HepG2 (cell line): ENCODE measurements around the gene NECAB2. TPM values are rescaled to one million over a fixed set of nuclear protein-coding genes. Genes with fewer than 3 reads are reported as not detected.

Experiments
- GATAD2A ChIP-seq: IDR thresholded peaks from 2 replicates; pipeline ENCODE4 v1.6.1; 2016
- TBX3 ChIP-seq: fragments of 450-650 bp; IDR thresholded peaks from 2 replicates; pipeline ENCODE4 v1.6.1; 2017; ENCODE audit warnings: antibody characterized with exemption, mild to moderate bottlenecking, inconsistent platforms, borderline replicate concordance
- ZBTB1 ChIP-seq: sonication (generic); formaldehyde crosslinking; IDR thresholded peaks from 2 replicates; pipeline ENCODE4 v1.4.0; 2020; ENCODE audit warnings: missing genetic modification reagents, borderline replicate concordance
- ZFP62 ChIP-seq: sonication (generic); formaldehyde crosslinking; IDR thresholded peaks from 2 replicates; pipeline ENCODE4 v1.4.0; 2020; ENCODE audit warnings: missing genetic modification reagents
- ZNF253 ChIP-seq: sonication (generic); formaldehyde crosslinking; IDR thresholded peaks from 2 replicates; pipeline ENCODE4 v1.8.0; 2022; ENCODE audit warnings: mild to moderate bottlenecking, missing genetic modification reagents, borderline replicate concordance
- ZNF326 ChIP-seq: sonication (generic); formaldehyde crosslinking; IDR thresholded peaks from 2 replicates; pipeline ENCODE4 v1.4.0; 2020; ENCODE audit warnings: missing genetic modification reagents, borderline replicate concordance
- ZNF337 ChIP-seq: sonication (generic); formaldehyde crosslinking; IDR thresholded peaks from 2 replicates; pipeline ENCODE4 v1.5.1; 2020; ENCODE audit warnings: missing genetic modification reagents, low read depth, mild to moderate bottlenecking, borderline replicate concordance
- ZNF33A ChIP-seq: sonication (generic); formaldehyde crosslinking; IDR thresholded peaks from 2 replicates; pipeline ENCODE4 v1.5.1; 2020; ENCODE audit warnings: missing genetic modification reagents, mild to moderate bottlenecking, moderate library complexity, borderline replicate concordance
- ZNF775 ChIP-seq: sonication (generic); formaldehyde crosslinking; IDR thresholded peaks from 2 replicates; pipeline ENCODE4 v1.4.0; 2020; ENCODE audit warnings: missing genetic modification reagents, mild to moderate bottlenecking, moderate library complexity, borderline replicate concordance
- polyA plus RNA-seq, 8 experiments: library from polyadenylated mRNA; depleted of rRNA in 3 of 8; stranded (reverse) in 7 of 8; unstranded in 1 of 8; fragments of >200 nt; fragmentation: Illumina TruSeq in 4 of 8; extraction: Trizol in 4 of 8; gene quantifications; 2 replicates each; pipeline versions ENCODE4 v1.2.1 to v1.2.3, GENCODE V29; 2011 to 2016; ENCODE audit warnings: low read depth in 4 of 8, missing spikeins in 1 of 8, mixed read lengths in 1 of 8; ENCODE audit not compliant: insufficient read depth in 1 of 8
- total RNA-seq, 5 experiments: library from RNA; depleted of rRNA; stranded (reverse); fragments of >200 nt; fragmentation: Illumina TruSeq; extraction: Trizol; gene quantifications; 2 replicates each; pipeline ENCODE4 v1.2.3, GENCODE V29; 2016; ENCODE audit warnings: low read depth in 1 of 5
- TF ChIP-seq, protein P1 (sequence below): sonication (generic); formaldehyde crosslinking; IDR thresholded peaks from 2 replicates; pipeline ENCODE4 v1.4.0; 2020; ENCODE audit warnings: missing genetic modification reagents
- TF ChIP-seq, protein P2 (sequence below): sonication (generic); formaldehyde crosslinking; IDR thresholded peaks from 2 replicates; pipeline ENCODE4 v1.5.1; 2020; ENCODE audit warnings: missing genetic modification reagents, mild to moderate bottlenecking, borderline replicate concordance
- TF ChIP-seq, protein P3 (sequence below): IDR thresholded peaks from 2 replicates; pipeline ENCODE4 v1.6.1; 2016; ENCODE audit warnings: low read depth, control low read depth
- TF ChIP-seq, protein P4 (sequence below): IDR thresholded peaks from 2 replicates; pipeline ENCODE4 v1.6.1; 2018; ENCODE audit warnings: missing genetic modification reagents
- TF ChIP-seq, protein P5 (sequence below): sonication (generic); formaldehyde crosslinking; IDR thresholded peaks from 2 replicates; pipeline ENCODE4 v1.4.0; 2020; ENCODE audit warnings: mild to moderate bottlenecking, missing genetic modification reagents

Gene NECAB2
- total and polyA plus RNA-seq, 2 of the 13 experiments (the other 11 are each of a cell fraction or from before 2014, with no cell fraction given), result 0.21 to 0.49 TPM

DNA sequence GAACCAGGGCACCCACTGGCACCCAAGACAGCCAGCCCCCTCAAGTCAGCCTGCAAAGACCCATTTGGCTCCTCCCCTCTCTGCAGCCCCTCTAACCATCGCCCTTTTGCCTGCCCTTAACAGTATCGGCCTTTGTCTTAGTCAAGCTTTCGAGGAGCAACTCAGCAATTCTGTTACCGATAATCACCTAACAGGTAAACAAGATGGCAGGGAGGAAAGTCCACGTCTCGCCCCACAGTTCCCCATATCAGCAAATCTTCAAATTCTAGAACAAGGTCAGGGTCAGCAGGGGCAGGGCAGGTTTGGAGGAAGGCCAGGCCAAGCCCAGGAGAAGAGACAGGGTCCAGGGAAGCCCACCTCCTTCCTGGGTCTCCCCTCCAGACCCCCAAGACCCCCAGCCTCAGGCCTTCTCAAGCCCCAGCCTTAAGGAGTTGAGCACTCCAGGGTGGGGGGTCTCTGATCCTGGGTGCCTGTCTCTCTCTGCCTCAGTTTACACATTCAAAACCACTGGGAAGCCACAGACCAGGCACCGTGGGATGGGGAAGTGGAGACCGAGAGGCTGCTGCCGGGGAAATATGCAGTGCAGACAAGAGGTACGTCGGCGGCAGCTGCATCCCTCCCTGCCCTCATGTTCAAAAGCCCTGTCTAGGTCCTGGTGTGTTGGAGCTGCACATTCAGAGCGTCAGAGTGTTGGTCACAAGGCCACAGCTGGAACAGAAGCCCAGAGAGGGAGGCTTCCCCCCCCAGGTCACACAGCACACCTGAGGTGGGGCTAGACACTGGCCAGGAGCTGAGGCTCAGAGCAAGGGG, 18.9 kb upstream of the NECAB2 start (continued):
- TF ChIP-seq, protein P1, sequence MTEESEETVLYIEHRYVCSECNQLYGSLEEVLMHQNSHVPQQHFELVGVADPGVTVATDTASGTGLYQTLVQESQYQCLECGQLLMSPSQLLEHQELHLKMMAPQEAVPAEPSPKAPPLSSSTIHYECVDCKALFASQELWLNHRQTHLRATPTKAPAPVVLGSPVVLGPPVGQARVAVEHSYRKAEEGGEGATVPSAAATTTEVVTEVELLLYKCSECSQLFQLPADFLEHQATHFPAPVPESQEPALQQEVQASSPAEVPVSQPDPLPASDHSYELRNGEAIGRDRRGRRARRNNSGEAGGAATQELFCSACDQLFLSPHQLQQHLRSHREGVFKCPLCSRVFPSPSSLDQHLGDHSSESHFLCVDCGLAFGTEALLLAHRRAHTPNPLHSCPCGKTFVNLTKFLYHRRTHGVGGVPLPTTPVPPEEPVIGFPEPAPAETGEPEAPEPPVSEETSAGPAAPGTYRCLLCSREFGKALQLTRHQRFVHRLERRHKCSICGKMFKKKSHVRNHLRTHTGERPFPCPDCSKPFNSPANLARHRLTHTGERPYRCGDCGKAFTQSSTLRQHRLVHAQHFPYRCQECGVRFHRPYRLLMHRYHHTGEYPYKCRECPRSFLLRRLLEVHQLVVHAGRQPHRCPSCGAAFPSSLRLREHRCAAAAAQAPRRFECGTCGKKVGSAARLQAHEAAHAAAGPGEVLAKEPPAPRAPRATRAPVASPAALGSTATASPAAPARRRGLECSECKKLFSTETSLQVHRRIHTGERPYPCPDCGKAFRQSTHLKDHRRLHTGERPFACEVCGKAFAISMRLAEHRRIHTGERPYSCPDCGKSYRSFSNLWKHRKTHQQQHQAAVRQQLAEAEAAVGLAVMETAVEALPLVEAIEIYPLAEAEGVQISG (CRISPR knock-in tag), result no peak; the same call in none of the 2 replicates
- TF ChIP-seq ZNF33A, result no peak
- TF ChIP-seq, protein P2, sequence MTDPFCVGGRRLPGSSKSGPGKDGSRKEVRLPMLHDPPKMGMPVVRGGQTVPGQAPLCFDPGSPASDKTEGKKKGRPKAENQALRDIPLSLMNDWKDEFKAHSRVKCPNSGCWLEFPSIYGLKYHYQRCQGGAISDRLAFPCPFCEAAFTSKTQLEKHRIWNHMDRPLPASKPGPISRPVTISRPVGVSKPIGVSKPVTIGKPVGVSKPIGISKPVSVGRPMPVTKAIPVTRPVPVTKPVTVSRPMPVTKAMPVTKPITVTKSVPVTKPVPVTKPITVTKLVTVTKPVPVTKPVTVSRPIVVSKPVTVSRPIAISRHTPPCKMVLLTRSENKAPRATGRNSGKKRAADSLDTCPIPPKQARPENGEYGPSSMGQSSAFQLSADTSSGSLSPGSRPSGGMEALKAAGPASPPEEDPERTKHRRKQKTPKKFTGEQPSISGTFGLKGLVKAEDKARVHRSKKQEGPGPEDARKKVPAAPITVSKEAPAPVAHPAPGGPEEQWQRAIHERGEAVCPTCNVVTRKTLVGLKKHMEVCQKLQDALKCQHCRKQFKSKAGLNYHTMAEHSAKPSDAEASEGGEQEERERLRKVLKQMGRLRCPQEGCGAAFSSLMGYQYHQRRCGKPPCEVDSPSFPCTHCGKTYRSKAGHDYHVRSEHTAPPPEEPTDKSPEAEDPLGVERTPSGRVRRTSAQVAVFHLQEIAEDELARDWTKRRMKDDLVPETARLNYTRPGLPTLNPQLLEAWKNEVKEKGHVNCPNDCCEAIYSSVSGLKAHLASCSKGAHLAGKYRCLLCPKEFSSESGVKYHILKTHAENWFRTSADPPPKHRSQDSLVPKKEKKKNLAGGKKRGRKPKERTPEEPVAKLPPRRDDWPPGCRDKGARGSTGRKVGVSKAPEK, result no peak
- TF ChIP-seq ZFP62, result no peak
- TF ChIP-seq TBX3, result no peak
- no peak for TF ChIP-seq ZNF337 (CRISPR knock-in tag)
- TF ChIP-seq GATAD2A (CRISPR knock-in tag), result peak; percentile 96
- TF ChIP-seq, protein P3, sequence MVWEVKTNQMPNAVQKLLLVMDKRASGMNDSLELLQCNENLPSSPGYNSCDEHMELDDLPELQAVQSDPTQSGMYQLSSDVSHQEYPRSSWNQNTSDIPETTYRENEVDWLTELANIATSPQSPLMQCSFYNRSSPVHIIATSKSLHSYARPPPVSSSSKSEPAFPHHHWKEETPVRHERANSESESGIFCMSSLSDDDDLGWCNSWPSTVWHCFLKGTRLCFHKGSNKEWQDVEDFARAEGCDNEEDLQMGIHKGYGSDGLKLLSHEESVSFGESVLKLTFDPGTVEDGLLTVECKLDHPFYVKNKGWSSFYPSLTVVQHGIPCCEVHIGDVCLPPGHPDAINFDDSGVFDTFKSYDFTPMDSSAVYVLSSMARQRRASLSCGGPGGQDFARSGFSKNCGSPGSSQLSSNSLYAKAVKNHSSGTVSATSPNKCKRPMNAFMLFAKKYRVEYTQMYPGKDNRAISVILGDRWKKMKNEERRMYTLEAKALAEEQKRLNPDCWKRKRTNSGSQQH, result no peak
- no peak for TF ChIP-seq ZBTB1 (CRISPR knock-in tag)
- no peak for TF ChIP-seq ZNF775
- no peak for TF ChIP-seq ZNF253 (CRISPR knock-in tag)
- TF ChIP-seq, protein P4, sequence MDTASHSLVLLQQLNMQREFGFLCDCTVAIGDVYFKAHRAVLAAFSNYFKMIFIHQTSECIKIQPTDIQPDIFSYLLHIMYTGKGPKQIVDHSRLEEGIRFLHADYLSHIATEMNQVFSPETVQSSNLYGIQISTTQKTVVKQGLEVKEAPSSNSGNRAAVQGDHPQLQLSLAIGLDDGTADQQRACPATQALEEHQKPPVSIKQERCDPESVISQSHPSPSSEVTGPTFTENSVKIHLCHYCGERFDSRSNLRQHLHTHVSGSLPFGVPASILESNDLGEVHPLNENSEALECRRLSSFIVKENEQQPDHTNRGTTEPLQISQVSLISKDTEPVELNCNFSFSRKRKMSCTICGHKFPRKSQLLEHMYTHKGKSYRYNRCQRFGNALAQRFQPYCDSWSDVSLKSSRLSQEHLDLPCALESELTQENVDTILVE (CRISPR knock-in tag), result no peak
- TF ChIP-seq, protein P5, sequence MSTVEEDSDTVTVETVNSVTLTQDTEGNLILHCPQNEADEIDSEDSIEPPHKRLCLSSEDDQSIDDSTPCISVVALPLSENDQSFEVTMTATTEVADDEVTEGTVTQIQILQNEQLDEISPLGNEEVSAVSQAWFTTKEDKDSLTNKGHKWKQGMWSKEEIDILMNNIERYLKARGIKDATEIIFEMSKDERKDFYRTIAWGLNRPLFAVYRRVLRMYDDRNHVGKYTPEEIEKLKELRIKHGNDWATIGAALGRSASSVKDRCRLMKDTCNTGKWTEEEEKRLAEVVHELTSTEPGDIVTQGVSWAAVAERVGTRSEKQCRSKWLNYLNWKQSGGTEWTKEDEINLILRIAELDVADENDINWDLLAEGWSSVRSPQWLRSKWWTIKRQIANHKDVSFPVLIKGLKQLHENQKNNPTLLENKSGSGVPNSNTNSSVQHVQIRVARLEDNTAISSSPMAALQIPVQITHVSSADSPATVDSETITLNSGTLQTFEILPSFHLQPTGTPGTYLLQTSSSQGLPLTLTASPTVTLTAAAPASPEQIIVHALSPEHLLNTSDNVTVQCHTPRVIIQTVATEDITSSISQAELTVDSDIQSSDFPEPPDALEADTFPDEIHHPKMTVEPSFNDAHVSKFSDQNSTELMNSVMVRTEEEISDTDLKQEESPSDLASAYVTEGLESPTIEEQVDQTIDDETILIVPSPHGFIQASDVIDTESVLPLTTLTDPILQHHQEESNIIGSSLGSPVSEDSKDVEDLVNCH (CRISPR knock-in tag), result no peak
- no peak for TF ChIP-seq ZNF326
